Tibial nerve (tissue), 4 donors: ENCODE data around the gene DRICH1. TPM values are rescaled to one million over a fixed set of nuclear protein-coding genes. Genes with fewer than 3 reads are reported as not detected.
"Not testable (repeated sequence)": the region's sequence is repeated elsewhere in the genome, so short reads cannot be mapped to it uniquely, and the experiment has no call there.

Source experiments
- DNase-seq, 2 donors: peaks; one replicate each; pipeline ENCODE4 v3.0.0-alpha.2; 2019; ENCODE audit warnings: low spot score in 2 of 2
- H3K27ac ChIP-seq, 4 donors: fragments of 200-600 bp; sonication (generic) in 3 of 4; one replicate each; pipeline ENCODE4 v1.5.1; 2017 to 2019; ENCODE audit warnings: mild to moderate bottlenecking in 1 of 4
- H3K27me3 ChIP-seq, 2 donors: fragments of 200-600 bp; sonication (generic) in 1 of 2; one replicate each; pipeline versions ENCODE4 v1.5.1 to v1.6.0; 2017 to 2019
- H3K36me3 ChIP-seq, 3 donors: fragments of 200-600 bp; sonication (generic); one replicate each; pipeline ENCODE4 v1.5.1; 2018 to 2019
- H3K4me1 ChIP-seq, 4 donors: fragments of 200-600 bp; sonication (generic) in 3 of 4; one replicate each; pipeline ENCODE4 v1.5.1; 2017 to 2019
- H3K4me3 ChIP-seq, 4 donors: fragments of 200-600 bp; sonication (generic) in 3 of 4; one replicate each; pipeline ENCODE4 v1.5.1; 2017 to 2019; ENCODE audit warnings: mild to moderate bottlenecking in 1 of 4, moderate library complexity in 1 of 4
- H3K9me3 ChIP-seq, 4 donors: fragments of 200-600 bp; sonication (generic) in 3 of 4; one replicate each; pipeline ENCODE4 v1.5.1; 2017 to 2019
- CTCF ChIP-seq, 5 experiments: fragments of 200-600 bp in 3 of 5; fragments of 450-650 bp in 2 of 5; sonication (generic) in 3 of 5; IDR thresholded peaks; one replicate each; pipeline ENCODE4 v1.5.1; 2016 to 2019; ENCODE audit warnings: antibody characterized with exemption in 5 of 5, mild to moderate bottlenecking in 3 of 5, moderate library complexity in 2 of 5
- EP300 ChIP-seq, 2 donors: sonication (generic); formaldehyde crosslinking; IDR thresholded peaks; one replicate each; pipeline ENCODE4 v1.6.1; 2017; ENCODE audit warnings: antibody characterized with exemption in 2 of 2, mild to moderate bottlenecking in 1 of 2
- POLR2A ChIP-seq, 2 donors: fragments of 450-650 bp; IDR thresholded peaks; one replicate each; pipeline ENCODE4 v1.6.1; 2017; ENCODE audit warnings: antibody characterized with exemption in 2 of 2, mild to moderate bottlenecking in 2 of 2, moderate library complexity in 2 of 2
- WGBS, 2 donors: methylation state at CpG; one replicate each; pipeline ENCODE4 v1.1.5; 2018; 5-methylcytosine and 5-hydroxymethylcytosine counted together
- total RNA-seq, 4 donors: library from RNA; depleted of rRNA; stranded (reverse); fragments of >200 nt; gene quantifications; one replicate each; pipeline ENCODE4 v1.1.0, GENCODE V29; 2016

The DRICH1 gene
- total RNA-seq, 4 donors from 2014 or later = 1.7 TPM; not detected in 3

- TF ChIP-seq POLR2A (IDR thresholded peaks at IDR 0.05) (no peak), CTCF (IDR thresholded peaks at IDR 0.05) (no peak), EP300 (IDR thresholded peaks at IDR 0.05) (no peak)
- DNase-seq = no peak
- Histone ChIP-seq H3K4me3 (no peak overlapping the region), H3K4me1 (no peaks in the 10 kb centered on the region), H3K9me3 (no peaks in the 10 kb centered on the region), H3K27ac (no peak overlapping the region), H3K27me3 (no peaks in the 10 kb centered on the region), H3K36me3 (peaks cover 0 to 39% (median 0%) of the 10 kb centered on the region in 3 donors)
- WGBS, 2 donors = 80 to 85% methylated on average over 12 of the region's 12 CpGs
These were observed 6.5 kb upstream of the DRICH1 start for GRCh38 chr22:23638611-23639010.

GRCh38 chr22:23635291-23635690 is 3.2 kb upstream of the DRICH1 start:
- 91 to 93% methylated on average over 8 of the region's 8 CpGs for WGBS, 2 donors
- H3K4me3 ChIP-seq, DNase-seq, H3K27me3 ChIP-seq, H3K9me3 ChIP-seq, H3K4me1 ChIP-seq, H3K27ac ChIP-seq: not testable (repeated sequence)
- peaks cover 0 to 42% (median 0%) of the 10 kb centered on the region in 3 donors for H3K36me3 ChIP-seq

GRCh38 chr22:23628056-23628743 is 3.9 kb downstream of the DRICH1 start:
- H3K9me3 ChIP-seq, DNase-seq, H3K27me3 ChIP-seq, H3K27ac ChIP-seq, H3K36me3 ChIP-seq, H3K4me3 ChIP-seq, H3K4me1 ChIP-seq: not testable (repeated sequence)
- 83 to 84% methylated on average over 6 of the region's 6 CpGs for WGBS, 2 donors

GRCh38 chr22:23627401-23628055 is 4.6 kb downstream of the DRICH1 start:
- not testable (repeated sequence) for H3K27ac ChIP-seq, H3K4me3 ChIP-seq, H3K4me1 ChIP-seq, H3K27me3 ChIP-seq, H3K9me3 ChIP-seq, DNase-seq
- WGBS, 2 donors = 47 to 68% methylated on average over 3 of the region's 3 CpGs
- peaks cover 0 to 12% (median 0%) of the 10 kb centered on the region in 3 donors for H3K36me3 ChIP-seq

GRCh38 chr22:23626286-23626975 is 5.7 kb downstream of the DRICH1 start:
- Histone ChIP-seq H3K9me3 (no peaks in the 10 kb centered on the region), H3K4me3 (no peak overlapping the region), H3K36me3 (peaks cover 0 to 12% (median 0%) of the 10 kb centered on the region in 3 donors), H3K27me3 (no peaks in the 10 kb centered on the region), H3K27ac (no peak overlapping the region), H3K4me1 (no peaks in the 10 kb centered on the region)
- 84 to 87% methylated on average over 2 of the region's 2 CpGs for WGBS, 2 donors
- DNase-seq = no peak
- TF ChIP-seq EP300 (IDR thresholded peaks at IDR 0.05) (no peak), POLR2A (IDR thresholded peaks at IDR 0.05) (no peak), CTCF (IDR thresholded peaks at IDR 0.05) (no peak)

- H3K4me1 ChIP-seq = no peaks in the 10 kb centered on the region
- peaks cover 0 to 13% (median 0%) of the 10 kb centered on the region in 3 donors for H3K36me3 ChIP-seq
- no peaks in the 10 kb centered on the region for H3K27me3 ChIP-seq
- TF ChIP-seq POLR2A (IDR thresholded peaks at IDR 0.05) = no peak
- TF ChIP-seq CTCF (IDR thresholded peaks at IDR 0.05) = no peak
- no peak for TF ChIP-seq EP300 (IDR thresholded peaks at IDR 0.05)
- no peak overlapping the region for H3K27ac ChIP-seq
- no peaks in the 10 kb centered on the region for H3K9me3 ChIP-seq
- H3K4me3 ChIP-seq = no peak overlapping the region
- WGBS, 2 donors = 60 to 77% methylated on average over 2 of the region's 2 CpGs
- DNase-seq = no peak
These were observed 9.5 kb downstream of the DRICH1 start for GRCh38 chr22:23622634-23623033.

GRCh38 chr22:23621916-23622315 is 10.2 kb downstream of the DRICH1 start:
- WGBS, 2 donors = 80 to 87% methylated on average over 2 of the region's 2 CpGs
- H3K27ac ChIP-seq, H3K4me1 ChIP-seq, H3K27me3 ChIP-seq, H3K9me3 ChIP-seq, H3K4me3 ChIP-seq, DNase-seq: not testable (repeated sequence)
- H3K36me3 ChIP-seq = peaks cover 0 to 13% (median 0%) of the 10 kb centered on the region in 3 donors
